Keratinocyte (primary cell): ENCODE data around the gene ACTR5.

Source experiments
- CTCF ChIP-seq, 3 experiments: IDR thresholded peaks in 1 of 3; conservative IDR thresholded peaks in 1 of 3; optimal IDR thresholded peaks in 1 of 3; 2 replicates in 2 of 3; 3 replicates in 1 of 3; pipeline versions ENCODE3 to v1.5.1; 2011; ENCODE audit warnings: low read length in 3 of 3, mild to moderate bottlenecking in 3 of 3, moderate library complexity in 2 of 3, control low read depth in 1 of 3, inconsistent platforms in 1 of 3; ENCODE audit not compliant: insufficient read depth in 2 of 3; ENCODE audit errors: extremely low read depth in 1 of 3
- EZH2 ChIP-seq: IDR thresholded peaks from one replicate; pipeline ENCODE4 v1.6.1; 2012; ENCODE audit warnings: inconsistent platforms, mild to moderate bottlenecking, low read length, moderate library complexity

- TF ChIP-seq CTCF (optimal IDR thresholded peaks at IDR 0.05 in 1 of 3, IDR thresholded peaks at IDR 0.05 in 1 of 3, conservative IDR thresholded peaks at IDR 0.05 in 1 of 3; ENCODE audit: extremely low read depth in 1 of 3, insufficient read depth in 2 of 3, low read length in 3 of 3) (no peak), EZH2 (no peak)
Observed at GRCh38 chr20:38811769-38812168, 63.5 kb downstream of the ACTR5 start.
